Suprapubic skin (tissue), 4 donors: Measurements from ENCODE around the gene SMARCD3.

ENCODE experiments used
- CTCF ChIP-seq, 2 donors: fragments of 200-600 bp in 1 of 2; fragments of 450-650 bp in 1 of 2; sonication (generic) in 1 of 2; IDR thresholded peaks; one replicate each; pipeline ENCODE4 v1.5.1; 2016 to 2019; ENCODE audit warnings: antibody characterized with exemption in 2 of 2, mild to moderate bottlenecking in 1 of 2, moderate library complexity in 1 of 2
- EP300 ChIP-seq: sonication (generic); formaldehyde crosslinking; IDR thresholded peaks from one replicate; pipeline ENCODE4 v1.6.1; 2017; ENCODE audit warnings: antibody characterized with exemption
- POLR2A ChIP-seq, 2 donors: fragments of 450-650 bp; IDR thresholded peaks; one replicate each; pipeline ENCODE4 v1.6.1; 2017; ENCODE audit warnings: antibody characterized with exemption in 2 of 2, mild to moderate bottlenecking in 2 of 2, moderate library complexity in 2 of 2
- POLR2AphosphoS5 ChIP-seq, 3 donors: sonication (generic); formaldehyde crosslinking; IDR thresholded peaks; one replicate each; pipeline ENCODE4 v1.6.1; 2017; ENCODE audit warnings: antibody characterized with exemption in 3 of 3

GRCh38 chr7:151206914-151207313, 41.6 kb downstream of the SMARCD3 start:
- TF ChIP-seq CTCF (IDR thresholded peaks at IDR 0.05) (no peak), EP300 (no peak), POLR2A (IDR thresholded peaks at IDR 0.05) (no peak), POLR2AphosphoS5 (IDR thresholded peaks at IDR 0.05) (no peak)
